Embryonic facial prominence (tissue), 1 donor: ENCODE data around the gene PDLIM5.
"Not testable (repeated sequence)": the region's sequence is repeated elsewhere in the genome, so short reads cannot be mapped to it uniquely, and the experiment has no call there.

Experiments used
- DNase-seq: peaks from one replicate; pipeline ENCODE4 v3.0.0-alpha.2; 2016; ENCODE audit errors: extremely low spot score

Gene PDLIM5

GRCh38 chr4:94495408-94495807, 43.7 kb downstream of the PDLIM5 start:
- no peak for DNase-seq

GRCh38 chr4:94497690-94498089, 45.9 kb downstream of the PDLIM5 start:
- DNase-seq, result no peak

- DNase-seq, result no peak
These were observed 46.8 kb downstream of the PDLIM5 start for GRCh38 chr4:94498502-94498901.

DNA sequence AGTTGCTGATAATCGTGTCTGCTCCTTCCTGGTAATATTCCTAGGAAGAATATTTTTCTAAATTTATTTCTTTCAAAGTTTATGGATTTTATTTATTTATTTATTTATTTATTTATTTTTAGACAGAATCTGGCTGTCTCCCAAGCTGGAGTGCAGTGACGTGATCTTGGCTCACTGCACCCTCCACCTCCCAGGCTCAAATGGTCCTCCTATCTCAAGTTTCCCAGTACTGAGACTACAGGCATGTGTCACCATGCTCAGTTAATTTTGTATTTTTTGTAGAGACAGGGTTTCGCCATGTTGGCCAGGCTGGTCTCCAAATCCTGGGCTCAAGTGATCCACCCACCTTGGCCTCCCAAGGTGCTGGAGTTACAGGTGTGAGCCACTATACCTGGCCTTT, 48.9 kb downstream of the PDLIM5 start:
- DNase-seq, result no peak

DNA sequence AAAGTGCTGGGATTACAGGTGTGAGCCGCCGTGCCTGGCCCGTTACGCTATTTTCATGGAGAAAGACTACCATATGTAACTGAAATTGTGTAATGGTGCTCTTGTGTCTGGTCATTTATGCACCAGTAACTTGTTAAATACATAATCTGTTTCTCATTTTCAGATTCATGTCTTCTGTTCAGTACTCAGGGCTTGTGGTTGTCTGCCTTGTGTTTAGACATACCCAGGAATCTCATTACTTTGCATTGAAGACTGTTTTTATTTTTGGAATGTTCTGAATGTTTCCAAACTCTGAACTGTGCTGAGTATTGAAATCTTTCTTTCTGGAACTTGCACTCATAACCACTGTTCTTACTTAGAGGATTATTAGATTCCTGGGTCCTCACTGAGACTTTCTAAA, 52.8 kb downstream of the PDLIM5 start:
- DNase-seq, result no peak

DNA sequence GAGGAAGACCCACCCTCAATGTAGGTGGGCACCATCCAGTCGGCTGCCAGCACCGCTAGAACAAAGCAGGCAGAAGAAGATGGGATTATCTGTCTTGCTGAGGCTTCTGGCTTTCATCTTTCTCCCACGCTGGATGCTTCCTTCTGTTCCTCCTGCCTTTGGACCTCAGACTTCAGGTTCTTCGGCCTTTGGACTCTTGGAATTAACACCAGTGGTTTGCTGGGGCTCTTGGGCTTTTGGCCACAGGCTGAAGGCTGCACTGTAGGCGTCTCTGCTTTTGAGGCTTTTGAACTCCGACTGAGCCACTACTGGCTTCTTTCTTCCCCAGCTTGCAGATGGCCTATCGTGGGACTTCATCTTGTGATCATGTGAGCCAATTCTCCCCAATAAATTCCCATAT, 55.1 kb downstream of the PDLIM5 start:
- DNase-seq, result no peak

DNA sequence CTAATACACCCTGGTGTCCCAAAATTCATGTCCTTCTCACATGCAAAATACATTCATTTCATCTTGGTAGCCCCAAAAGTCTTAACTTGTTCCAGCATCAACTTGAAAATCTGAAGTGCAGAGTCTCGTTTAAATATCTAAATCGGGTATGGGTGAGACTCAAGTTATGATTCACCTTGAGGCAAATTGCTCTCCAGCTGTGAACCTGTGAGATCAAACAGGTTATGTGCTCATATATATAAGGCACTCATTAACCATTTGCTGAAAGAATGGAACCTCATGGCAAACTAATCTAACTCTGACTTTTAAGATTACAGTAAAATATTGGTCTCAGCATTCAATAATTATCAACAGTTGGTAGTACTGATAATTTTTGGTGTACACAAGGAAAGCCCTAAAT, 55.5 kb downstream of the PDLIM5 start:
- DNase-seq, result no peak

GRCh38 chr4:94507708-94508107, 56.0 kb downstream of the PDLIM5 start:
- no peak for DNase-seq

DNA sequence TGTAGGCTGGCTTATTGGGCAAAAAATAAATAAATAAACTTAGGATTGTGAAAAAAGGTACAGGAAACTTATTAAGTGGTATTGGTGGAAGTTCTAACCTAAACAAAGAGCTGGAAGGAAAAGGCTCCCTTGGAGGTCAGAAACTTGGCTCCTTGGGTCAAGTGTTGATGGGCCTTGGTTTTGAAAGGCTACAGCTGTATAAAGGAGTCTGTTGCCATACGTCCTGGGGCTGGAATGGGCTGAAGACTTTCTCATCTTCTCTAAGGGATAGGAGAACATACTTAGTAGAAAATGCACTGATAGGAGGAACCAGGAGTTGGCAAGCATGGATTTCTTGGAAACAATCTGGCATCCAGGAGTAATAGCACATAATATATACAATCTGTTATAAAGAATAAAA, 56.6 kb downstream of the PDLIM5 start:
- no peak for DNase-seq

DNA sequence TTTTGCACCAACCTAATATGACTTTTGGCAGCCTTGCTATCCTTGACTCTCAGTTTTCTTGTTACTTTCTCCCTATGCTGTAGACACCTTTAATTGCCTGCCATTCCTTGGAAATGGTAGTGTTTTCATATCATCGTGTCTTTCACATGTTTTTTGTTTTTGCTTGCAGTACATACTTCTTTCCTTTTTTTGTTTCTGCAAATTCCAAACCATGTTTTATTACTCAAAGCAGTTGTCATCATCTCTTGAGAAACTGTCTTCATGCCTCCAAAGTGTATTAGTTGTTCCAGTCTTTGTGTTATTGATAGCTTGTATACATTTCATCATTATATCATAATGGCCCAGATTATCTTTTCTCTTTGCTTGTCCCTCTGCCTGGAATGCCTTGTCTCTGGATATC, 57.1 kb downstream of the PDLIM5 start:
- no peak for DNase-seq

DNA sequence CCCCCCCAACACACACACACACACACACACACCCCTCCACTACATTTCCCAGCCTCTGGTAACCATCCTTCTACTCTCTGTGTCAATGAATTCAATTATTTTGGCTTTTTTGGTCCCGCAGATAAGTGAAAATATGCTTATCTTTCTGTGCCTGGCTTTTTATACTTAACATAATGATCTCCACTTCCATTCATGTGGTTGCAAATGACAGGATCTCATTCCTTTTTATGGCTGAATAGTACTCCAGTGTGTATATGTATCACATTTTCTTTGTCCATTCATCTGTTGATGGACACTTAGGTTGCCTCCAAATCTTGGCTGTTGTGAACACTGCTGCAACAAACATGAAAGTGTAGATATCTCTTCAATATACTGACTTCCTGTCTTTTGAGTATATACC, 59.8 kb downstream of the PDLIM5 start:
- DNase-seq, result no peak

- DNase-seq, result not testable (repeated sequence)
These were observed 61.8 kb downstream of the PDLIM5 start for GRCh38 chr4:94513532-94513931.

DNA sequence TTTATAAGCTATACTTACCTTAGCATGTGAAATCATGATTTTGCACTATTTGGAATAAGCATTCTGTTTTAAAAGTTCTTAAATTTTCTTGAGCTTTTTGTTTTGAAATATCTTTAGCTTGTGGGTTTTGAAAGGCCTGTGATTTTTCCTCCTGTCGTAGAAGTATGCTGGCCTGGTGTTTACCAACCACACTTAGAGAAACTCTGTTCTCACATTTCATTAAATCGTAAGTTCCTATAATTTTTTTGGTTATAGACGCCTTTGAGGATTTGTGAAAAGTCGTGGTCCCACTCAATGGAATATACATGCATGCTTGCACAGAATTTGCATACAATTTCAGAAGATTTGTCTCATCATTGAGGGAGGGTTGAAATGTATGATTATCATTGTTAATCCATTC, 63.6 kb downstream of the PDLIM5 start:
- DNase-seq, result no peak

DNA sequence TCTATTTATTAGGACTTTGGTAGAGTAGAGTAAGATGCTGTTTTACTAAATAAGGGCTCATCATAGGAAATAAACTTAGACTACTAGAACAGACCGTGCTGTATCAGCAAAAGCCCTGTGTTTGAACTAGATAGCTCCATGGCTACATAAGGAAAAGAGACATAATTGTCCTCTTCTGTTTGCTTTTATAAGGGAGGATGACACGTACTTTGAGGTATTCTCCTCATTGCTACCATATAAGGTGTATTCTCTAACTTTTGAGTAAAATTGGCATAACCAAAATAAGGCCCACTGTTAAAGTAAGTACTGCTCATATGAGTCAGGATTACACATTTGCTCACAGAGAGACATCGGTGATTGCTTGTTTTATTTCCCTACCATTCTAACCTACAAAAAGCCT, 64.3 kb downstream of the PDLIM5 start:
- no peak for DNase-seq

DNA sequence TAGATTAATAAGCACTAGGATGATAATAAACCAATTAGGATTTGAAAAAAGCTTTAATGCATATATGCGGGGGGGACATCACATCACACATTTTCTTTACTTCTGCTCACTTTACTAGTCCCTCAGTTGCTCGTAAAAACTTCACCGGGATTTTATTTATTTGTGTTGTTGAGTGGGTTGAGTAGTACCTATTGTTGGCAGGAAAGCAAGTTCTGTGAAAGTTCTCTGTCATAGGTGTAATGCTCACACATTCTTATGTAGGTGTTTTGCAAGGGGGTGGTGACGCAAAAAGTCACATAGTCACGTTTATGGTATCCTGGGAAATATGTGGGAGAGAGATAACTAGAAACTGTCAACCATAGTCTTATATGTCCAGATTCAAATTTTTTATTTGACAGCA, 65.3 kb downstream of the PDLIM5 start:
- DNase-seq, result no peak

- DNase-seq, result no peak
These were observed 65.8 kb downstream of the PDLIM5 start for GRCh38 chr4:94517492-94517891.

DNA sequence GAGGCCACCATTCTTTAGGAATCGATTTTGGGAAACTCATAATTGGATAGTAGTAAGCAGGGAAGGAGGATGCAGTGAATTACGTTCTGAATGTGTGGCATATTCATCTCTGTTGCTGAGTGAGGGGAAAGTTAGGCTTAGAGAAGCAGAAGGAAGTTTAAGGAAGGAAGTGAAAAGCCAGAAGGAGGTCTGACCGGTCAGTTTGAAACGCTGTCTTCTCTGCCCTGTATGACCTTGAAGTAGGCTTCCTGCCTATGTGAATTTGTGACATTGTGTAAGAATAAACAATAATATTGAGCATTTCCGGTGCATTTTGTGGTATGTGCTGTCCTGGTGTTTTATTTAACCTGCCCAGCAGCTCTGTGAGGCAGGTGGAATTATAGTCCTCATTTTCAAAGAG, 67.3 kb downstream of the PDLIM5 start:
- DNase-seq, result no peak

DNA sequence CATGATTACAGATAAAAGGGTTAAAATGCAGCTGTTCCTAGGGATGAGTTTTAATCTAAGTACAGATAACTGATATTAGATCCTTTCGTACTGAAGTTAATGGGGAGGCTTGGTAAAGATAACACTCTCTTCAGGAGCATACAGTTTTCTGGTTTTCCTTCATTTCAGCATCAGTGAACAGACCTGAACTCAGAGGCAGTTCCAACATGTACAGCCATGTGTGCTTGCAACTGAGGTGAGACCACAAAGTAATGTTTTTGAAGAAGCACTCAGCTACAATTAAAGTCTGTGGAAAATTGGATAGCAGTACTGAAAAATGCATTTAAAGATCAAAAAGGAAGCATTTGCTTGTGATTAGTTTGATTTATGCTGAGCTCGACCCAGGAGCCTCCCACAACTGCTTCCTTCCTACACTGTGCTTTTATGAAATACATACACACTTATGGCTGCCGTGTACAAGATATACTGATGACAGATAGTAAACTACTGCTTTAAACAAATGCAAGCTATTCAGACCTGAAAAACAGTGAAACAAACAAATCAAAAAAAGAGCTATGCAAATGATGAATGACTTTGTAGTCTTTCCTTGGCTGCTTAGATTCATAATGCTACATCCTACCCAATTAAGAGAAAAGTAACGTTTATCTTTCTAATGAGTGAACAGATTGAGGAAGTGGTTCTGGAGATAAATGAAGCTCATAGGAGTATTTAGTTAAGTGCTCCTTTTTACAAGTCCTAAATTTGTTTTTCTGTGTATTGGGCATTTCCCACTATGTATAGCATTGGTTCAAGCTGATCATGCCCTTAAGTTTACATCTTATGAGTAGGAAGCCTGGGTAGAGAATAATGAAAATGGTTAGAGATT, 68.4 kb downstream of the PDLIM5 start:
- no peak for DNase-seq

GRCh38 chr4:94523033-94523580, 71.4 kb downstream of the PDLIM5 start:
- no peak for DNase-seq

DNA sequence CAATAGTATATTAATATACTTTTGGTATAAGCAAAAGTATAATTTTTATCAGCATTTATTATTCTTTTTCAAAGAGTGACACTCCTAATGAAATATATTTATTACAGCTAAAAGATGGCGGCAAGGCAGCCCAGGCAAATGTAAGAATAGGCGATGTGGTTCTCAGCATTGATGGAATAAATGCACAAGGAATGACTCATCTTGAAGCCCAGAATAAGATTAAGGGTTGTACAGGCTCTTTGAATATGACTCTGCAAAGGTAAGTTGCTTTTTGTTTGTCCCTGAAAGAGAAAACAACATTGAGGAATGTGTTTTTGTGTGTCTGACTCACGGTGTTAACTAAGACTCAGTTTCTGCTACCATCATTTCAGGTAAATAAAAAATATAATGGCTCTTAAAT, 71.9 kb downstream of the PDLIM5 start:
- no peak for DNase-seq

GRCh38 chr4:94525993-94526728, 74.4 kb downstream of the PDLIM5 start:
- DNase-seq, result no peak

GRCh38 chr4:94527556-94528233, 76.0 kb downstream of the PDLIM5 start:
- no peak for DNase-seq
